Measurements from ENCODE around the gene AHSA1.

The AHSA1 gene

GRCh38 chr14:77511486-77512162 lies 53.7 kb downstream of the AHSA1 start:
- DNase-seq, result no peak

DNA sequence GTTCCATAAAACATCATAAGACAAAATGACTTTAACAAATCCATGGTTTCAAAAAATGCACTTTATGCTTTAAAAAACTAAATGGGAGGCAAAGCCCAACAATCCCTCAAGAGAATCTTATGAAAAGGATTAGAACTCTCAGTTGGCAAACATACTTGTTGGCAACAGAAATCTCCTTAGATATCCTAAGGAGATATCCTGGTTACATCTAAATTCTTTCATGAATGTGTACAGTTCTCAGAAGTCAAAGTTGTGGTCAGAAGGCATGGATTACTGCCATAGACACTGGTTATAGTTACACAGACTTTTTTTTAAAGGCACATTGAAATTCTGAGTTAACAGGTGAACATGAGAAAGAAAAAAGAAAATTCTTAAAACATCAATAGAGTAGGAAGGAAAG lies 58.2 kb downstream of the AHSA1 start:
- no peak for DNase-seq
